HepG2 (cell line): ENCODE measurements around the gene PRR14. TPM values are rescaled to one million over a fixed set of nuclear protein-coding genes. Genes with fewer than 3 reads are reported as not detected.

Source experiments
- CBFB ChIP-seq: sonication (generic); formaldehyde crosslinking; IDR thresholded peaks from 2 replicates; pipeline ENCODE4 v1.4.0; 2020; ENCODE audit warnings: missing genetic modification reagents
- CC2D1A ChIP-seq: sonication (generic); formaldehyde crosslinking; IDR thresholded peaks from 2 replicates; pipeline ENCODE4 v1.8.1; 2023; ENCODE audit warnings: mild to moderate bottlenecking, missing genetic modification reagents
- HMG20A ChIP-seq: IDR thresholded peaks from 2 replicates; pipeline ENCODE4 v1.6.1; 2016; ENCODE audit warnings: borderline replicate concordance
- IRX3 ChIP-seq: sonication (generic); formaldehyde crosslinking; IDR thresholded peaks from 2 replicates; pipeline ENCODE4 v1.8.1; 2023; ENCODE audit warnings: mild to moderate bottlenecking, low read depth, missing genetic modification reagents, borderline replicate concordance
- KDM5B ChIP-seq: sonication (generic); formaldehyde crosslinking; IDR thresholded peaks from 2 replicates; pipeline ENCODE4 v1.4.0; 2020; ENCODE audit warnings: missing genetic modification reagents, mild to moderate bottlenecking, borderline replicate concordance
- NCOA5 ChIP-seq: sonication (generic); formaldehyde crosslinking; IDR thresholded peaks from 2 replicates; pipeline ENCODE4 v1.4.0; 2020; ENCODE audit warnings: missing genetic modification reagents
- NR2C2 ChIP-seq: sonication (generic); formaldehyde crosslinking; IDR thresholded peaks from 2 replicates; pipeline ENCODE4 v1.4.0; 2020; ENCODE audit warnings: missing genetic modification reagents, mild to moderate bottlenecking, moderate library complexity, borderline replicate concordance
- PHF8 ChIP-seq: sonication (generic); formaldehyde crosslinking; IDR thresholded peaks from 2 replicates; pipeline ENCODE4 v1.5.0; 2020; ENCODE audit warnings: missing genetic modification reagents
- PLRG1 ChIP-seq: fragments of 450-650 bp; conservative IDR thresholded peaks from 2 replicates; pipeline ENCODE4 v1.6.1; 2016
- SALL1 ChIP-seq: sonication (generic); formaldehyde crosslinking; IDR thresholded peaks from 2 replicates; pipeline ENCODE4 v1.8.0; 2022; ENCODE audit warnings: mild to moderate bottlenecking, missing genetic modification reagents
- SETDB1 ChIP-seq: sonication (generic); formaldehyde crosslinking; IDR thresholded peaks from 2 replicates; pipeline ENCODE4 v1.5.1; 2020; ENCODE audit warnings: missing genetic modification reagents, mild to moderate bottlenecking, borderline replicate concordance
- ZBTB7B ChIP-seq: sonication (generic); formaldehyde crosslinking; IDR thresholded peaks from 2 replicates; pipeline ENCODE4 v1.4.0; 2020; ENCODE audit warnings: missing genetic modification reagents
- ZFX ChIP-seq: sonication (generic); formaldehyde crosslinking; IDR thresholded peaks from 2 replicates; pipeline ENCODE4 v1.4.0; 2020; ENCODE audit warnings: mild to moderate bottlenecking, low read depth, missing genetic modification reagents, moderate library complexity
- ZNF362 ChIP-seq: sonication (generic); formaldehyde crosslinking; IDR thresholded peaks from 2 replicates; pipeline ENCODE4 v1.4.0; 2020; ENCODE audit warnings: missing genetic modification reagents, mild to moderate bottlenecking, borderline replicate concordance
- ZNF768 ChIP-seq: sonication (generic); formaldehyde crosslinking; IDR thresholded peaks from 2 replicates; pipeline ENCODE4 v1.4.0; 2020; ENCODE audit warnings: missing genetic modification reagents
- ZSCAN22 ChIP-seq: sonication (generic); formaldehyde crosslinking; IDR thresholded peaks from 2 replicates; pipeline ENCODE4 v1.4.0; 2020; ENCODE audit warnings: mild to moderate bottlenecking, missing genetic modification reagents
- polyA plus RNA-seq, 8 experiments: library from polyadenylated mRNA; depleted of rRNA in 3 of 8; stranded (reverse) in 7 of 8; unstranded in 1 of 8; fragments of >200 nt; fragmentation: Illumina TruSeq in 4 of 8; extraction: Trizol in 4 of 8; gene quantifications; 2 replicates each; pipeline versions ENCODE4 v1.2.1 to v1.2.3, GENCODE V29; 2011 to 2016; ENCODE audit warnings: low read depth in 4 of 8, missing spikeins in 1 of 8, mixed read lengths in 1 of 8; ENCODE audit not compliant: insufficient read depth in 1 of 8
- total RNA-seq, 5 experiments: library from RNA; depleted of rRNA; stranded (reverse); fragments of >200 nt; fragmentation: Illumina TruSeq; extraction: Trizol; gene quantifications; 2 replicates each; pipeline ENCODE4 v1.2.3, GENCODE V29; 2016; ENCODE audit warnings: low read depth in 1 of 5
- TF ChIP-seq, protein P1 (sequence below): sonication (generic); formaldehyde crosslinking; IDR thresholded peaks from 2 replicates; pipeline ENCODE4 v1.4.0; 2020; ENCODE audit warnings: missing genetic modification reagents
- TF ChIP-seq, protein P2 (sequence below): sonication (generic); formaldehyde crosslinking; IDR thresholded peaks from 2 replicates; pipeline ENCODE4 v1.5.1; 2020; ENCODE audit warnings: missing genetic modification reagents, mild to moderate bottlenecking, borderline replicate concordance
- TF ChIP-seq, protein P3 (sequence below): sonication (generic); formaldehyde crosslinking; IDR thresholded peaks from 2 replicates; pipeline ENCODE4 v1.4.0; 2020; ENCODE audit warnings: mild to moderate bottlenecking, missing genetic modification reagents

The PRR14 gene
- total and polyA plus RNA-seq, 2 of the 13 experiments (the other 11 are each of a cell fraction or from before 2014, with no cell fraction given): 8.4 to 11.0 TPM

DNA sequence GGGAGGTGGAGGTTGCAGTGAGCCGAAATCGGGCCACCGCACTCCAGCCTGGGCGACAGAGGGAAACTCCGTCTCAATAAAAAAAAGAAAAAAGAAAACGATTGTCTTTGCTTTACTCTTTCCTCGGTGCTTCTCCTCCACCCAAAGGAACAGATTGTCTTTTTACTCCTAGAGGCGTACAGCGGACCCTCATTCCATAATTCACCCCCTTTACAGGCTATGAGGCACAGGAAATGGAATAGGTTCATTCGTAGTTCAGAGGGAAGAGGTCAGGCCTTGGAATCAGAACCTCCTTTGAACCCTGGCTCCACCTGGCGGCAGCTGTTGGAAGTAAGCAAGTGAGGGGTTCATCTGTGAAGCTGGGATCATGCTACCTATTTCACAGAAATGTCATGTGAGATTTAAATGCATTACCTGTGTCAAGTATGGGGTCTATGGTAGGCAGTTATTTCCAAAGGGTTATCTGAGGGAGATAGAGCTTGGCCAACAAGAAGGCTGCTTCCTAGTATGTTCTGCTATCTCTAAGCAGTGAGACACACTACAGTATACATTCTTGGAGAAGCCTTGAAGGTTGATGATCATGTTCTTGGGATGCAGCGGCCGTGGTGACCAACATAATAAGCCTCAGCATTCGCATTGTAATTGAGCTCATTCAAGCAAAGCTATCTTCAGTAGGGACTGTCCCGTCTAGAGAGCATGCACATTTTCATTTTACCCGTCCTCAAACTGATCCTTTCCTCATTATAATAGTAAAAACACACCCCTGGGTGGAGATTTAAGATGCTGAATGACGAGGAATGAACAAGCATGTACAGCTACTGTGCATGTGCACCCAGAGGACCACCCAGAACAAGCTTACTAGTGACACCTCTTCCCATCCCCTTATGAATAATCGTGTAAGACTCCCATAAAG lies 21.9 kb upstream of the PRR14 start (continued):
- TF ChIP-seq PLRG1 (no peak), ZNF362 (peak; percentile 60; the same call in 1 of the 2 replicates), KDM5B (CRISPR knock-in tag) (no peak), ZNF768 (CRISPR knock-in tag) (no peak), NCOA5 (no peak), SETDB1 (CRISPR knock-in tag) (no peak), IRX3 (CRISPR knock-in tag) (no peak), ZBTB7B (CRISPR knock-in tag) (no peak), PHF8 (peak; percentile 32; the same call in 1 of the 2 replicates), ZSCAN22 (CRISPR knock-in tag) (peak; percentile 95), CBFB (no peak), CC2D1A (no peak), ZFX (CRISPR knock-in tag) (peak; percentile 81), NR2C2 (CRISPR knock-in tag) (peak; percentile 95), SALL1 (CRISPR knock-in tag) (peak; percentile 57; the same call in 1 of the 2 replicates), HMG20A (CRISPR knock-in tag) (no peak; the same call in 1 of the 2 replicates)
- TF ChIP-seq, protein P1, sequence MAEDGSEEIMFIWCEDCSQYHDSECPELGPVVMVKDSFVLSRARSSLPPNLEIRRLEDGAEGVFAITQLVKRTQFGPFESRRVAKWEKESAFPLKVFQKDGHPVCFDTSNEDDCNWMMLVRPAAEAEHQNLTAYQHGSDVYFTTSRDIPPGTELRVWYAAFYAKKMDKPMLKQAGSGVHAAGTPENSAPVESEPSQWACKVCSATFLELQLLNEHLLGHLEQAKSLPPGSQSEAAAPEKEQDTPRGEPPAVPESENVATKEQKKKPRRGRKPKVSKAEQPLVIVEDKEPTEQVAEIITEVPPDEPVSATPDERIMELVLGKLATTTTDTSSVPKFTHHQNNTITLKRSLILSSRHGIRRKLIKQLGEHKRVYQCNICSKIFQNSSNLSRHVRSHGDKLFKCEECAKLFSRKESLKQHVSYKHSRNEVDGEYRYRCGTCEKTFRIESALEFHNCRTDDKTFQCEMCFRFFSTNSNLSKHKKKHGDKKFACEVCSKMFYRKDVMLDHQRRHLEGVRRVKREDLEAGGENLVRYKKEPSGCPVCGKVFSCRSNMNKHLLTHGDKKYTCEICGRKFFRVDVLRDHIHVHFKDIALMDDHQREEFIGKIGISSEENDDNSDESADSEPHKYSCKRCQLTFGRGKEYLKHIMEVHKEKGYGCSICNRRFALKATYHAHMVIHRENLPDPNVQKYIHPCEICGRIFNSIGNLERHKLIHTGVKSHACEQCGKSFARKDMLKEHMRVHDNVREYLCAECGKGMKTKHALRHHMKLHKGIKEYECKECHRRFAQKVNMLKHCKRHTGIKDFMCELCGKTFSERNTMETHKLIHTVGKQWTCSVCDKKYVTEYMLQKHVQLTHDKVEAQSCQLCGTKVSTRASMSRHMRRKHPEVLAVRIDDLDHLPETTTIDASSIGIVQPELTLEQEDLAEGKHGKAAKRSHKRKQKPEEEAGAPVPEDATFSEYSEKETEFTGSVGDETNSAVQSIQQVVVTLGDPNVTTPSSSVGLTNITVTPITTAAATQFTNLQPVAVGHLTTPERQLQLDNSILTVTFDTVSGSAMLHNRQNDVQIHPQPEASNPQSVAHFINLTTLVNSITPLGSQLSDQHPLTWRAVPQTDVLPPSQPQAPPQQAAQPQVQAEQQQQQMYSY (CRISPR knock-in tag): no peak
- TF ChIP-seq, protein P2, sequence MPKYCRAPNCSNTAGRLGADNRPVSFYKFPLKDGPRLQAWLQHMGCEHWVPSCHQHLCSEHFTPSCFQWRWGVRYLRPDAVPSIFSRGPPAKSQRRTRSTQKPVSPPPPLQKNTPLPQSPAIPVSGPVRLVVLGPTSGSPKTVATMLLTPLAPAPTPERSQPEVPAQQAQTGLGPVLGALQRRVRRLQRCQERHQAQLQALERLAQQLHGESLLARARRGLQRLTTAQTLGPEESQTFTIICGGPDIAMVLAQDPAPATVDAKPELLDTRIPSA (CRISPR knock-in tag): no peak
- TF ChIP-seq, protein P3, sequence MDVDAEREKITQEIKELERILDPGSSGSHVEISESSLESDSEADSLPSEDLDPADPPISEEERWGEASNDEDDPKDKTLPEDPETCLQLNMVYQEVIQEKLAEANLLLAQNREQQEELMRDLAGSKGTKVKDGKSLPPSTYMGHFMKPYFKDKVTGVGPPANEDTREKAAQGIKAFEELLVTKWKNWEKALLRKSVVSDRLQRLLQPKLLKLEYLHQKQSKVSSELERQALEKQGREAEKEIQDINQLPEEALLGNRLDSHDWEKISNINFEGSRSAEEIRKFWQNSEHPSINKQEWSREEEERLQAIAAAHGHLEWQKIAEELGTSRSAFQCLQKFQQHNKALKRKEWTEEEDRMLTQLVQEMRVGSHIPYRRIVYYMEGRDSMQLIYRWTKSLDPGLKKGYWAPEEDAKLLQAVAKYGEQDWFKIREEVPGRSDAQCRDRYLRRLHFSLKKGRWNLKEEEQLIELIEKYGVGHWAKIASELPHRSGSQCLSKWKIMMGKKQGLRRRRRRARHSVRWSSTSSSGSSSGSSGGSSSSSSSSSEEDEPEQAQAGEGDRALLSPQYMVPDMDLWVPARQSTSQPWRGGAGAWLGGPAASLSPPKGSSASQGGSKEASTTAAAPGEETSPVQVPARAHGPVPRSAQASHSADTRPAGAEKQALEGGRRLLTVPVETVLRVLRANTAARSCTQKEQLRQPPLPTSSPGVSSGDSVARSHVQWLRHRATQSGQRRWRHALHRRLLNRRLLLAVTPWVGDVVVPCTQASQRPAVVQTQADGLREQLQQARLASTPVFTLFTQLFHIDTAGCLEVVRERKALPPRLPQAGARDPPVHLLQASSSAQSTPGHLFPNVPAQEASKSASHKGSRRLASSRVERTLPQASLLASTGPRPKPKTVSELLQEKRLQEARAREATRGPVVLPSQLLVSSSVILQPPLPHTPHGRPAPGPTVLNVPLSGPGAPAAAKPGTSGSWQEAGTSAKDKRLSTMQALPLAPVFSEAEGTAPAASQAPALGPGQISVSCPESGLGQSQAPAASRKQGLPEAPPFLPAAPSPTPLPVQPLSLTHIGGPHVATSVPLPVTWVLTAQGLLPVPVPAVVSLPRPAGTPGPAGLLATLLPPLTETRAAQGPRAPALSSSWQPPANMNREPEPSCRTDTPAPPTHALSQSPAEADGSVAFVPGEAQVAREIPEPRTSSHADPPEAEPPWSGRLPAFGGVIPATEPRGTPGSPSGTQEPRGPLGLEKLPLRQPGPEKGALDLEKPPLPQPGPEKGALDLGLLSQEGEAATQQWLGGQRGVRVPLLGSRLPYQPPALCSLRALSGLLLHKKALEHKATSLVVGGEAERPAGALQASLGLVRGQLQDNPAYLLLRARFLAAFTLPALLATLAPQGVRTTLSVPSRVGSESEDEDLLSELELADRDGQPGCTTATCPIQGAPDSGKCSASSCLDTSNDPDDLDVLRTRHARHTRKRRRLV (CRISPR knock-in tag): no peak
